NK-92 treated with Interleukin-12 subunit alpha and Interleukin-12 subunit beta, amount 100 ng/mL, for 24 hours (cell line): ENCODE data around the gene ZNF418.
"Not testable (repeated sequence)": the region's sequence is repeated elsewhere in the genome, so short reads cannot be mapped to it uniquely, and the experiment has no call there.

Source experiments
- DNase-seq: peaks from one replicate; lab custom pipeline; 2025; lab: John Stamatoyannopoulos, UW

ZNF418 gene

DNA sequence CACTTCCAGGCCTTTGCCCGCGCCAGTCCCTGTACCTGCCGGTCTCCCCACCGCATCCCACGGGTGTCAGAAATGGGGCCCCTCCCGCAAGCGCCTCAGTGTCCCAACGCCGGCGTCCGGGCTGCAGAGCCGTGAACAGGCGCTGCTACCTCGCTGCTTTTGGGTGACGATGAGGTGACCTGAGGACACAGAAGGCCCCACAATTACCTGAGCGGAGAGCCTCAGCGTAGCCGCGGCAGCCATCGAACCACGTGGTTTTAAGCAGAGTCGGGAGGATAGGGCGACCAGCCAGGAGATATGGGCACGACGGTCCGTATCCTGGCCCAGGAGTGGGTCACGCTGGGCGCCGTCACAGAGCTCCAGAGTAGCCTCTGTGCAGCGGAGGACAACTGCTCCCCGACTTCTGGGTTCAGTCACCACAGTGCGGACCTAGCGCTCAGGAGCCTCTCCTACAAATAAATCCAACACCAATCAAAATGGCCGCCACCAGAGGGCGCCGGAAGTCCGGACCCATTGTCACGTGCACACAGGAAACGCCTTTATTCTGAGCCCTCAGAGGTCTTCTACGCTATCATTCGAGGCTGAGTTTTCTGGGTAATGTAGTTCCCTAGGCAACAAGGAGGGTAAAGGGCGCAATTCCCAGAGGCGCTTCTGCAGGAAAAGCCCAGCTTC, 46.5 kb downstream of the ZNF418 start, which contains the start of gene ZNF814:
Gene ZNF814 (minus strand): TSS at position 478 of the 672 bp plus-strand sequence. CDS start 235 bp downstream, at position 243.
- no peak for DNase-seq

GRCh38 chr19:57888107-57888559, 47.1 kb downstream of the ZNF418 start:
- DNase-seq: no peak

DNA sequence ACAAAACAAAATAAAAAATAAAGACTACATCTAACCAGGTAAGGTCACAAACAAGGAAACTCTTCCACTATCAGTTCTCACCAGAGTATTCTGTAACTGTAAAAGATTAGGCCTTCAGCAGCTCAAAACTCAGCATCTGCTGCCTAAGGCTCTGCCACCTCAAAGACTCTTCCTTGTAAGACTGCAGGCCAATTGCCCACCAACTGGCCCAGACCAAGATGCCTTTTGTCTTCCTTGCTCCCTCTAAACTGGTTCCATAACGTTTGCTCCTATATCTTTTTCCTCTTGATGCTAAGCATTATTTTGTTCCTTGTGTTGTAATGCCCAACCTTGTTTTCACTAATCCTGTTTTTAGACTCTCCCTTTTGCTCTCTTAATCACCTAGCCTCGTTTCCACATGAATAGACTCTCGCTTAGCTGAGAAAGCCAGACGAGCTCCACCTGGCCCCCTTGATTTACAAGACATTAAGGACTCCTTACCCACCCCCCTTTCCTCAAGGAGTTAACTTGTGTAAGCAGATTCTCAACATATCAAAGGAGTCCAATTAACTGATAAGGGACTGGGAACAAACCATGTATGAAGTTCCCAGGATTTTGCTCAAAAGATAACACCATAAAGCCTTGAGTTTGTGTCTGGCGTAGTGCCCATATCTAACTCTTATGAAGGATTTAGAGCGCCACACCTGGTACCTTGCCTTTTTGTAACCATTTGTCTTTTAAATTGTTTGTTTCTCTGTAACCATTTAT, 47.8 kb downstream of the ZNF418 start:
- DNase-seq: no peak

DNA sequence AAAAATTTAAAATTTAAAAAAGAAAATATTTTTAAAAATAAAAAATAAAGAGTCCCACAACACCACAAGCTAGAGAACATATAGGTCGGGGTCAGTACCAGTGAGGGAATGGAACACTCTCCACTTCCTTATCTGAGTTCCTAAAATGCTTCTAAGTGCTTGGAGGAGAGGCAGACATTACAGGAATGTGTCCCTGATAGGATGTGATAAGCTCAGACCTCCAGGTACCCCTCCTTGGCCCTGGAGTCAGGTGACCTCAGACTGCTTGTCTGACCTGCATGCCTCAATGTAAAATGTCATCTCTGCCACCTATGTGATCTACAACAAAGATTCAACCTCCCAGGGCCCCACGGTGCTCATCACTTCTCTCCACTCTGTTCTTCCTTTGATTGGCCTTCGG, 49.2 kb downstream of the ZNF418 start:
- no peak for DNase-seq

GRCh38 chr19:57873883-57874799, 61.1 kb downstream of the ZNF418 start:
- DNase-seq: not testable (repeated sequence)

DNA sequence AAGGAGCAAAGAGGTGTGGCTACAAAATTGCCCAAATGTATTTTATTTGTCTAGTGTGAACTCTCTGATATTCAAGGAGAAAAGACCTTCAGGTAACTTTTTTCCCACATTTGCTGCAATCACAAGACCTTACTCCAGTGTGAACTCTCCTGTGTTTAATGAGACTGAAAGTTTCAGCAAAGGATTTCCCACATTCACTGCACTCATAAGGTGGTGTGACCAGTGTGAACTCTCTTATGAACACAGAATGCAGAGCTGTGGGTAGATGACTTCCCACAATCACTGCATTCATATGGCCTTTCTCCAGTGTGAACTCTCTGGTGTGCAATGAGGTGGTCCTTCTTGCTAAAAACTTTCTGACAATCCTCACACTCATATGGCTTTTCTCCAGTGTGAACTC, 62.8 kb downstream of the ZNF418 start:
- no peak for DNase-seq
